Activated T-helper 1 cell treated with anti-CD3 and anti-CD28 coated beads, Interleukin-12 subunit alpha, Interleukin-12 subunit beta, Interleukin-2, Interleukin-4 antibody, amounts not matched to agents 30 ng/mL and 10 ng/mL and 1 ng/mL, durations not matched to agents 14 hours and 24 hours and 36 hours (primary cell): Measurements from ENCODE around the gene CDPF1. TPM values are rescaled to one million over a fixed set of nuclear protein-coding genes. Genes with fewer than 3 reads are reported as not detected.

ENCODE experiments used
- DNase-seq: peaks from one replicate; pipeline ENCODE4 v3.0.0; 2021; ENCODE audit warnings: low spot score
- H3K27ac Mint-ChIP-seq: one replicate; pipeline ENCODE4 v1.8.0; 2021; ENCODE audit warnings: mild to moderate bottlenecking, mixed read lengths
- H3K27me3 Mint-ChIP-seq: one replicate; pipeline ENCODE4 v1.8.0; 2022; ENCODE audit warnings: mild to moderate bottlenecking, moderate library complexity, mixed read lengths; ENCODE audit not compliant: insufficient read depth
- H3K36me3 Mint-ChIP-seq: one replicate; pipeline ENCODE4 v1.8.0; 2021; ENCODE audit warnings: low read depth, mixed read lengths
- H3K4me1 Mint-ChIP-seq: one replicate; pipeline ENCODE4 v1.8.0; 2021; ENCODE audit warnings: low read depth, mixed read lengths
- H3K4me3 Mint-ChIP-seq: one replicate; pipeline ENCODE4 v1.8.0; 2021; ENCODE audit warnings: mild to moderate bottlenecking, moderate library complexity, mixed read lengths
- H3K9me3 Mint-ChIP-seq: one replicate; pipeline ENCODE4 v1.8.0; 2021; ENCODE audit warnings: mixed read lengths
- intact Hi-C: fragments of 100-400 bp; cut with micrococcal nuclease; formaldehyde crosslinking; loops from one replicate; pipeline ENCODE4 v1.15.1; 2024
- total RNA-seq: library from RNA; stranded (reverse); gene quantifications from 2 replicates; pipeline ENCODE4 v1.2.3, GENCODE V29; 2022

Gene CDPF1
- total RNA-seq, 1 donor from 2014 or later = 9.5 TPM

DNA sequence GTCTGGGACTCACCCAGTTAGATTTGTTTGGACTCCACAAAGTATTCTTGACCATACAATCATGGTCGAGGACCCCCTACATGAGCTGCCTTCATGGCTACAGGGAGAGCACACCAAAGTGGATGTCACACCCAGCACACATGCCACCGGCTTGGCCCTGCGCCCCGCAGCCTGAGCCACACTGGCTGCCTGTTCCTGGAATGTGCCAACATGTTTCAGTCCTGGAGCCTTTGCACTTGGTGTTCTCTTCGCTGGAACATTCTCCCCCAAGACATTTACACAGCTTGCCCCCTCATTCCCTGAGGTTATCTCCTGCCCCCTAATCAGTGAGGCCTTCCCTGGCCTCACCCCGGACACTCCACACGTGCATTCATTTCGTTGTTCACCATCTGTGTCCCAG lies 53.8 kb downstream of the CDPF1 start:
- no peak overlapping the region for H3K4me3 Mint-ChIP-seq
- H3K27ac Mint-ChIP-seq = no peak overlapping the region
- no peaks in the 10 kb centered on the region for H3K27me3 Mint-ChIP-seq
- no peaks in the 10 kb centered on the region for H3K4me1 Mint-ChIP-seq
- intact Hi-C loops = no loop called here
- no peak for DNase-seq
- H3K36me3 Mint-ChIP-seq = peaks cover 6% of the 10 kb centered on the region
- H3K9me3 Mint-ChIP-seq = no peaks in the 10 kb centered on the region

DNA sequence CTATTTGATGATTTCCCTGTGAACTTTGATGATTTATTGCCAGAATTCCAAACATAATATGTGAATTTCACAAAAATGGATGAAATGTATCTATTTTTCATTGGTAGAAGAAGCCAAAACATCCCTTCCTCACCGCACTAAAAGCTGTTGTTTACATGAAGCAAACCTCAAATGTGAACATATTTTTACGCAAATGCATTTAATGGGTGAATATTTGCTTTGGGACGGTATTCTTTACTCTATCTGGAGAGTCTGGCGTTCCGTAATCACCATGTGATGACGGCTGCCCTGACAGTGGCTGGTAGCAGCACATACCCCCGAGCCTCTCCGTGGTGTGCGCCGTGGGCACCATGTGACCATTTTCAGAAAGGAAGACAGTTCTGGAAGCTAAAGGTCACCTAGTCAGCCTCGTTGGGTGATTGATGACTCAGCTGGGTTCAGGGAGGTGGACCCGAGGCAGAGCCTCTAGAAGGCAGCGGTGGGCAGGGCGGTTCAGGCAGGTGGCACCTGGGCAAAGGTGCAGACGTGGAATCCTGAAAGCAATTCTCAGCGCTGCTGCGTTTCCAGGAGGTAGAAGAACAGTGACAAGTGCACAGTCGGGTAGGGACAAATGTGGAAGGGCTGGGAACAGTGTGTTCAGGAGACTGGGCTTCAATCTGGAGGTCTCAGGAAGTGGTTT lies 54.5 kb downstream of the CDPF1 start:
- no peak overlapping the region for H3K27ac Mint-ChIP-seq
- H3K4me3 Mint-ChIP-seq = no peak overlapping the region
- H3K36me3 Mint-ChIP-seq = peaks cover 6% of the 10 kb centered on the region
- no peaks in the 10 kb centered on the region for H3K4me1 Mint-ChIP-seq
- DNase-seq = no peak
- no peaks in the 10 kb centered on the region for H3K27me3 Mint-ChIP-seq
- no peaks in the 10 kb centered on the region for H3K9me3 Mint-ChIP-seq
- intact Hi-C loops = no loop called here

Other genes starting within 250 kb of the CDPF1 start
- 11.6 and 14.3 TPM in 2 replicates for gene PPARA, start 99.8 kb downstream of the CDPF1 start, total RNA-seq
- 0.03 TPM in 1 of 2 replicates, not detected in the other for gene PKDREJ, start 13.1 kb upstream of the CDPF1 start, total RNA-seq
- gene TTC38, start 17.7 kb upstream of the CDPF1 start, total RNA-seq = 23.0 and 30.2 TPM in 2 replicates
- 39.0 and 39.9 TPM in 2 replicates for gene GTSE1, start 46.6 kb upstream of the CDPF1 start, total RNA-seq
- gene TRMU, start 85.4 kb upstream of the CDPF1 start, total RNA-seq = 81.0 and 85.5 TPM in 2 replicates